ENCODE measurements around the gene STING1. TPM values are rescaled to one million over a fixed set of nuclear protein-coding genes. Genes with fewer than 3 reads are reported as not detected.

STING1 gene
- total and polyA plus RNA-seq, 2 of the 13 experiments (the other 11 are each of a cell fraction or from before 2014, with no cell fraction given), result 1.3 to 4.4 TPM

GRCh38 chr5:139458580-139459407, 23.8 kb downstream of the STING1 start:
- intact Hi-C loops (cut with micrococcal nuclease; ENCODE audit: unreplicated experiment), result no loop called here
- POLR2A ChIA-PET, result interaction anchor here (0.9 to 1.4 kb wide), 4 partner anchors 20 to 103 kb away, joined by 3 to 5 read pairs (median 4); partner anchors contain the start of genes DNAJC18 and UBE2D2
- peaks cover 8 to 41% of the 10 kb centered on the region in 2 experiments for H3K27me3 ChIP-seq (ENCODE audit: control insufficient read depth in 1 of 2, insufficient read depth in 2 of 2, low read length in 2 of 2)
- H3K4me3 ChIP-seq (replicated peaks in 1 of 3; ENCODE audit: insufficient read depth in 1 of 3, low read depth in 2 of 3, low read length in 3 of 3), result no peak overlapping the region
- peak; percentile 17 for ATAC-seq
- no peaks in the 10 kb centered on the region for H3K36me3 ChIP-seq (replicated peaks in 1 of 2; ENCODE audit: control insufficient read depth in 1 of 2, insufficient read depth in 2 of 2, low read length in 2 of 2)
- peak overlapping the region; percentile 59 for H3K4me2 ChIP-seq (ENCODE audit: low read depth, low read length)
- BruUV-seq (replicated peaks), result no TSS peak
- 36% methylated on average over 8 of the region's 8 CpGs for WGBS (ENCODE audit: low lambda C conversion rate)
- no peaks in the 10 kb centered on the region for H3K79me2 ChIP-seq (ENCODE audit: insufficient read depth, low read length)
- in situ Hi-C loops (cut with HindIII; ENCODE audit: extremely low pct_ligation_motif_present, low pct_unique_long_range_greater_than_20kb), result no loop called here
- H3K4me1 ChIP-seq (ENCODE audit: insufficient read depth, low read length), result peaks cover 41% of the 10 kb centered on the region
- H3K27ac ChIP-seq (ENCODE audit: extremely low read length, insufficient read depth, low read length), result no peak overlapping the region
- no peak for FAIRE-seq
- no peak for TF ChIP-seq LCORL (IDR thresholded peaks at IDR 0.05)
- no peak for TF ChIP-seq LCORL (CRISPR knock-in tag; IDR thresholded peaks at IDR 0.05)
- TF ChIP-seq HOXD1 (CRISPR knock-in tag; IDR thresholded peaks at IDR 0.05), result no peak
- no peak for TF ChIP-seq MEIS2 (CRISPR knock-in tag; IDR thresholded peaks at IDR 0.05)
- no peak for TF ChIP-seq ZNF891 (CRISPR knock-in tag; IDR thresholded peaks at IDR 0.05)
- no peak overlapping the region for H3K9ac ChIP-seq (ENCODE audit: insufficient read depth, low read depth, low read length)
- CTCF ChIA-PET (ENCODE audit: low intra/inter-chr PET ratio, low total read pairs), result no interaction called here
- no peak overlapping the region for H2AFZ ChIP-seq (ENCODE audit: low read length)
- H3K9me3 ChIP-seq (ENCODE audit: low read length), result no peaks in the 10 kb centered on the region
- H4K20me1 ChIP-seq (ENCODE audit: insufficient read depth, low read length), result no peaks in the 10 kb centered on the region
- DNase-seq (ENCODE audit: low spot score), result no peak

GRCh38 chr5:139457653-139458306, 24.8 kb downstream of the STING1 start:
- no peak overlapping the region for H3K27ac ChIP-seq (ENCODE audit: extremely low read length, insufficient read depth, low read length)
- ATAC-seq (no peak; the same call in 2 of the 3 replicates), DNase-seq (ENCODE audit: low spot score) (no peak), FAIRE-seq (no peak)
- WGBS (ENCODE audit: low lambda C conversion rate), result 44% methylated on average over 5 of the region's 5 CpGs
- peaks cover 8 to 41% of the 10 kb centered on the region in 2 experiments for H3K27me3 ChIP-seq (ENCODE audit: control insufficient read depth in 1 of 2, insufficient read depth in 2 of 2, low read length in 2 of 2)
- H3K4me1 ChIP-seq (ENCODE audit: insufficient read depth, low read length), result peaks cover 32% of the 10 kb centered on the region
- no peaks in the 10 kb centered on the region for H3K9me3 ChIP-seq (ENCODE audit: low read length)
- intact Hi-C loops (cut with micrococcal nuclease; ENCODE audit: unreplicated experiment), result no loop called here
- no peak overlapping the region for H3K4me2 ChIP-seq (ENCODE audit: low read depth, low read length)
- H2AFZ ChIP-seq (ENCODE audit: low read length), result no peak overlapping the region
- no peaks in the 10 kb centered on the region for H3K36me3 ChIP-seq (replicated peaks in 1 of 2; ENCODE audit: control insufficient read depth in 1 of 2, insufficient read depth in 2 of 2, low read length in 2 of 2)
- no peak overlapping the region for H3K4me3 ChIP-seq (replicated peaks in 1 of 3; ENCODE audit: insufficient read depth in 1 of 3, low read depth in 2 of 3, low read length in 3 of 3)
- no peaks in the 10 kb centered on the region for H4K20me1 ChIP-seq (ENCODE audit: insufficient read depth, low read length)
- no TSS peak for BruUV-seq (replicated peaks)
- in situ Hi-C loops (cut with HindIII; ENCODE audit: extremely low pct_ligation_motif_present, low pct_unique_long_range_greater_than_20kb), result no loop called here
- ChIA-PET POLR2A (interaction anchor here (1.4 kb wide), 1 partner anchor 19 kb away, joined by 5 read pairs; the partner anchor contains the start of gene DNAJC18), CTCF (ENCODE audit: low intra/inter-chr PET ratio, low total read pairs) (no interaction called here)
- TF ChIP-seq ZNF10 (CRISPR knock-in tag; IDR thresholded peaks at IDR 0.05; ENCODE audit: borderline replicate concordance, low read depth), result no peak
- TF ChIP-seq CHCHD3 (CRISPR knock-in tag; IDR thresholded peaks at IDR 0.05), result no peak
- no peak for TF ChIP-seq AGO2 (optimal IDR thresholded peaks at IDR 0.05; ENCODE audit: low read depth, low read length)
- TF ChIP-seq RFX5 (IDR thresholded peaks at IDR 0.05; ENCODE audit: low read depth, low read length), result no peak
- no peak for TF ChIP-seq ZNF660 (CRISPR knock-in tag; IDR thresholded peaks at IDR 0.05; ENCODE audit: borderline replicate concordance, low read depth)
- TF ChIP-seq ZNF33A (CRISPR knock-in tag; IDR thresholded peaks at IDR 0.05; ENCODE audit: borderline replicate concordance), result no peak
- H3K79me2 ChIP-seq (ENCODE audit: insufficient read depth, low read length), result no peaks in the 10 kb centered on the region
- H3K9ac ChIP-seq (ENCODE audit: insufficient read depth, low read depth, low read length), result no peak overlapping the region

Data from HepG2 (cell line).